GM21786 (cell line): ENCODE results near the gene PAFAH2.
"Not testable (repeated sequence)": the region's sequence is repeated elsewhere in the genome, so short reads cannot be mapped to it uniquely, and the experiment has no call there.

Source experiments
- ATAC-seq: cut with Tn5 transposase; IDR thresholded peaks from one replicate; pipeline ENCODE4 v1.9.1; 2021; ENCODE audit not compliant: unreplicated experiment

Gene PAFAH2

DNA sequence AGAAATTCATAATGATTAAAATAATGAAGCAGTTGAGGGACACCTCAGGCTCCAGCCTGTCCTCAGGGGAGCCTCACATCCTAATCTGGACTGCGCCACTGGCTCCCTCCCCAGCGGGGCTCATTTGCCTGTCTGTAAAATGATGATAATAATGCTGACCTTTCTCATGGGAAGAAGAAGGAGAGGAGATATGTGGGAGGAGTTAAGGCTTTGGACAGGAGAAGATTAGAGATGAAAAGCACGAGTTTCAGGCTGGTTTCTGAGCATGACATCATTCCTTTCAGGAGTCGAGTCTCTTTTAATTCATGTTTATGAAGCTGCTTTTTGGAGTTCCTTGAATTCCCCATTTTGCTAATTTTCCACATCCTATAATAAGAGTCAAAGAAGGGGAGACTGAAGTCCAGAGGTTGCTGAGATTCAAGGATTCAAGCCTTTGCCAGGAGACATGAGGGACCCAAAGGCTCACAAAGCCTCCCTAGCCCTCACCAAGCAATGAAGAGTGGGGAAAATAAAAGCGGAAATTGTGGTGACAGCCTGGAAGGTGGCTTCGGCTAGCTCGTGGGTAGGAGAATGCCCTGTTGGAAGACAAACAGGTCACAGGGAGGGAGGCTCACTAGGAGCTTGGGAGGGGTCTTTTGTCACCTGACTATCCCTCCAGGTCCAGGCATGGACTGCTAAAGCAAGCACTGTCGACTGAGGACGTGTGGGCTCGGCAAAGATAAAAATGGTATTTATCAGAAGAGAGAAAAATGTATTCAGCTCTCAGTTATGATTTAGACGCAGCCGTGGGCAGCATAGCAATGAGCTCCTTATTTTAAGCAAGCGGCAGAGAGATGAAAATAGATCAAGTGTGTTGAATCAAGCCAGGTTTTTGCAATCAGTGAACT is 64.1 kb downstream of the PAFAH2 start:
- no peak for ATAC-seq

DNA sequence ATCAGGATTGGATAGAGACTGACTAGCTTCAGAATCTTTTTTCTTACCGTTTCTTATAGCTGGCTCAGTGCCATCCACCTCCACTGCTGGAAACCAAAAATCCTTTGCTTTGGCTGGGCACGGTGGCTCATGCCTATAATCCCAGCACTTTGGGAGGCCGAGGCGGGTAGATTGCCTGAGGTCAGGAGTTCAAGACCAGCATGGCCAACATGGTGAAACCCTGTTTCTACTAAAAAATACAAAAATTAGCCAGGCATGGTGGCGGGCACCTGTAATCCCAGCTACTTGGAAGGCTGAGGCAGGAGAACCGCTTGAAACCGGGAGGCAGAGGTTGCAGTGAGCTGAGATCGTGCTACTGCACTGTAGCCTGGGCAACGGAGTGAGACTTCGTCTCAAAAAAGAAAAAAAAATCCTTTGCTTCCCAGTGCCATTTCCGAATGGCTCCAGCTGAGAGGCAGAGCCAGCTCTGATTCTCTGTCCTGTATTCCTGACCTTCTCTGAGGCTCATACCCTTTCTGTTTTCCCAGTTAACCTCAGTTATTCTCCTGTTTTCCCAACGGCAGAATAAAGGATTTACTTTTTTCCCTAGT is 65.0 kb downstream of the PAFAH2 start:
- not testable (repeated sequence) for ATAC-seq

- no peak for ATAC-seq
Measured at GRCh38 chr1:25932321-25932720, 65.5 kb downstream of the PAFAH2 start.

DNA sequence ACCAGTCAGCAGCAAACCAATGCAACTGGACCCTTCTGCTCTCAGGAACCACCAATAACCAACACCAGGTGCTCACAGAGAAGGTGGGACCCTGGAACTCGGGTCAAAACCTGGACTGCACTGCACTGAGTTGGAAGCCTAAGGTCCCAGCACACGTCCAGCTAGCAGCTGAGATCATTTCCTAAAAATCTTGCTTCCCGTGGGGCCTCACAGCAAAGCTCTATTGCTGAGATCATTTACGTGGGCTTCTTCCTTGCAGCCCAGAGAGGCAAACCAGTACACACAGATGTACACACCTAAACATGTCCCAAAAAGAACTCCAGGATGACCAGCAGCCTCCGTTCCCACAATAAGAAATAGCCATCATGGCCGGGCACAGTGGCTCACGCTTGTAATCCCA is 68.8 kb downstream of the PAFAH2 start:
- no peak for ATAC-seq

GRCh38 chr1:25927521-25928265 is 70.2 kb downstream of the PAFAH2 start:
- no peak for ATAC-seq

DNA sequence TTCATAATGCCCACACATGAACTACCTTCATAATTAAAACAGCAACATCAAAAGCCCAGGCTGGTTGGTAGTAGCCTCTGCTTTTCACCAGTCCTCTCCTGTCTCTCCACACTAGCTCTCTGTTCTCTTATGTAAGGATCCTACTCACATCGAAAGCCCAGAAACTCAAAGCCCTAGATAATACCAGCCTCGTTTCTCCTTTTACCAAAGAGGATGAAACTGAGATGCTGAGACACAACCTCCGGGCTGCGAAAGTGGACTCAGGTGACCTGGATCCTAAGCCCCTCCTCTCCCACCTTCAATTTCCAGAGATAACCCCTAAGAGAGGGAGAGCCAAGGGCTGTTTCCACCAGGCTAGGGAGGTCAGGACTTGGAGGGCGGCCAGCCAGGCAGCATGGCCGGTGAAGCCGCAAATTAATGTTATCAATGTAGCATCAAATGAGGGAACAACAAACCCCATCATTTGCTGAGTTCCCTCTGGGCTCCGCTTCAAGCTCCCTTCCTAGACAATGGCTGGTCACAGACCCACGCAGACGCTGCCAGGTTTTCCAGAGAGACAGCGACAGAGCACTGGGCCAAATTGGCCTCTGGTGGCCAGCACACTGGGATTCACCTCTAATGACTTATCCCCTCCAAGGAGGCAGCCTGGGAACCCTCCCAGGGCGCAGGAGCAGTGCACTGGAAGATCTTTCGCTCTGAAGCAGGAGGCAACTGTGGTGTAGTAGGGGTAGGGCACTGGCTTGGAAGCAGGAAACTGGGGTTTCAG is 70.9 kb downstream of the PAFAH2 start:
- ATAC-seq, result no peak

- ATAC-seq, result no peak
Measured at GRCh38 chr1:25924454-25924853, 73.4 kb downstream of the PAFAH2 start.

- ATAC-seq, result no peak
Measured at GRCh38 chr1:25922971-25923552, 74.8 kb downstream of the PAFAH2 start.

DNA sequence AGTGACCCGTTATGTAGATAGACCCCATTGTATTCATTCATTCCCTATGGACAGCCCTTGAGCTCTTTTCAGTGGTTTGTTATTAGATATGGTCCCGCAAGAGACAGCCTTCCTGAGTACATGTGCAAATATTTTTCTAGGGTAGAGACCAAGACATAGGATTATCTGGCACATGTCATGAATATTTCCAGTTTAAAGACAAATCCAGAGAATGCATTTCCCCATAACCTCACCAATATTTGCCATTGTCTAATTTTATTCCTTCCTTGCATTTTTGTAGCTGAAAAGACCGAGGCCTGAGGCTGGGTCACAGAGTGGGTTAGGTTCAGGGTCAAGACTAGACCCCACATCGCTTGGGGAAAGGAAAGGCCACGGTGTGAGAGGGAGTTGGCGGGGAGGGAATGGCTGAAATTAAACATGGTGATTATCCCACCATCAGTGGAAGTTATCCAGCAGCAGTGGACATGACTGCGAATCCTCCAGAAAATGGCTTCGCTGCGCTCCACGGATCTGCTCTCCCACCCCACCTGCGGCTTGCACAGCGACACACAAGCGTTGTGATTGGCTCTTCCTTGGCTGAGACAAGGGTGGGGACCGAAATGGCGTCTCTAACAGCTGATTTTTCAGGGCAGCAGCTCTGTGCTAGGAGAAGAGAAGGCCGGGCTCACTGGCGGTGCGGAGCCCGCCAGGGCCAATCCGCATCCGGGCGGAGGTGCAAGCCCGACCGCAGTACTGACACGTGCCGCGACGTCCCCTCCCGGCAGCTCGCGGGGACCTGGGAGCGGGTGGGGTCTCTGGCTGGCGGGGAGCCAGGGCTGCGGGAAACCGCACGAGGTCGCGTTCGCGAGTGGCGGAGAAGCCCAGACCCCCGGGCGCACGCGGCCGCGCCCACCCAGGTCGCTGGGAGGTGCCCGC is 75.5 kb downstream of the PAFAH2 start:
- no peak for ATAC-seq

DNA sequence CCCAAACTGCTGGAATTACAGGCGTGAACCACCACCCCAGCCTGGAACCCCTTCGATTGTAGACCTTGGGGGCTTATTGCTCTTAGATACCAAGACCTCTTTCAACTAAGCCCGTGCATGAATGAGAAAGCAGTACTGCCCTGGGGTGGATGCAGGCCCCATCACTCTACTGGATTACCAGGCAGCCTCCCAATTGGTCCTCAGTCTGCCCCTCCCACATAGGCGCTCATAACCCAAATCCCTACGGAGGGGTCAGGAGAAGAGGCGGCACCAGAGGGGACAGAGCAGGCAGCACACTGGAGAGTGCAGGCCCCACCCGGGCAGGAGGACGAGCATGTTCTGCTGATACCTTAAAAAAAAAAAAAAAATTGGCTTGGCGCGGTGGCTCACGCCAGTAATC is 79.2 kb downstream of the PAFAH2 start:
- no peak for ATAC-seq

GRCh38 chr1:25917996-25918395 is 79.9 kb downstream of the PAFAH2 start:
- ATAC-seq, result no peak

- no peak for ATAC-seq
Measured at GRCh38 chr1:25916460-25916859, 81.4 kb downstream of the PAFAH2 start.

DNA sequence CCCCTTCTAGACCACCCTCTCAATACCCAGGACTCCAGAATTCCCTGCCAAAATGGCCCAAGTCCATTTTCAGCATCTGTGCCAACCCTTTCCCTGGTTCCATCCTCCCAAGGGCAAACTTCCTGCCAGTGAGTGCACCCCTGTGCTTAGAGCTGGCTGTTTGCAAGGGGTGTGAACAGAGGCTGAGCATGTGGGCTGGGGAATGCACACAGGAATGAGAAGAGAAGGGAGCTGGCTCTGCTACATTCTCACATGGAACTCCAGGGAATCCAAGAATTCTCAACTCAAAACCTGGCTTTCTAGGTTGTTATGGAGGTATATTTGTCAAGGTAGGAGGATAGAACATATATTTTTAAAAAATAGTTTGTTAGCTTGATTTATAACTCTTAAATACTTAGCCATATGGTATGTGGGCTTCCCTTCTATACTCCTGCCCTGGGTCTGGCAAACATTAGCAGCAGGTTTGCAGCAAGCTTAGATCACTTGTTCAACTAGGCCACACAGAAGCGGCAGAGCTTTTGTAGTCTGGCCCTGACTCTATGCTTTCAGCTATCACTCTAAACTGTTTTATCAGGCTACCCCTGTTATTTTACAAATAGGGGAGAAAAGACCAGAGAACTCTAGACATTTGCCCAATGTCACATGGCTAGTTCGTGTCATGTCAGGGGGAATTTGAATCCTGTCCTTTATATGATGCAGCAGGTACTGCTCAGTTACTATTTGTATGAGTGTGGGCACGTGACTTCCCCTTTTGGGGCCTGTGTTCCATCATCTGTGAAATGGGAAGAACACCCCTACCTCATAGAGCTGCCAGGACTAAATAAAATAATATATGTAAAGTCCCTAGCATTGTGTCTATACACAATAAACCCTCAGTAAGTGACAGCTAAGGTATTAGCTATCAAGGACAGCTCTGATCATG is 83.5 kb downstream of the PAFAH2 start:
- no peak for ATAC-seq

GRCh38 chr1:25913206-25913605 is 84.7 kb downstream of the PAFAH2 start:
- ATAC-seq, result no peak

GRCh38 chr1:25912076-25912831 is 85.6 kb downstream of the PAFAH2 start:
- ATAC-seq, result no peak

DNA sequence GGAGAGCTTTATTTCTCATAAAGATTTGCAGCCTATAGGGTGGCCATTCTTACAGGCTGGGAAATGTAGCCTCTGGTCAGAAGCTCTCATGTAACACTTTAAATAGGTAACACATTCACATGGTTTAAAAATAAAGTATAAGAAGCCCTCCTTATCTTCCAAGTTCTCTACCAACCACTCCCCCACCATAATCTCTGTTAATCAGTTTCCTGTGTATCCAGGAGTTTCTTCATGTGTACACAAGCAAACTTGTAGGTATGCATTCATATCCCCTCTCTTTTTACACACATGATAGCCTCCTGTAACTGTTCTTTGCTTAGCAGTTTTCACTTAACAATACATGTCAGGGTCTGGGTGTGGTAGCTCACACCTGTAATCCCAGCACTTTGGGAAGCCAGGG is 86.7 kb downstream of the PAFAH2 start:
- no peak for ATAC-seq
